NCI-H1417 treated with DMSO at 0.1 percent for 48 hours (cell line): ENCODE data around the gene ARHGAP12.

Experiments used
- DNase-seq: peaks from one replicate; lab custom pipeline; 2025; lab: John Stamatoyannopoulos, UW

ARHGAP12 gene

GRCh38 chr10:31878486-31878885 is 50.1 kb downstream of the ARHGAP12 start:
- DNase-seq = no peak

DNA sequence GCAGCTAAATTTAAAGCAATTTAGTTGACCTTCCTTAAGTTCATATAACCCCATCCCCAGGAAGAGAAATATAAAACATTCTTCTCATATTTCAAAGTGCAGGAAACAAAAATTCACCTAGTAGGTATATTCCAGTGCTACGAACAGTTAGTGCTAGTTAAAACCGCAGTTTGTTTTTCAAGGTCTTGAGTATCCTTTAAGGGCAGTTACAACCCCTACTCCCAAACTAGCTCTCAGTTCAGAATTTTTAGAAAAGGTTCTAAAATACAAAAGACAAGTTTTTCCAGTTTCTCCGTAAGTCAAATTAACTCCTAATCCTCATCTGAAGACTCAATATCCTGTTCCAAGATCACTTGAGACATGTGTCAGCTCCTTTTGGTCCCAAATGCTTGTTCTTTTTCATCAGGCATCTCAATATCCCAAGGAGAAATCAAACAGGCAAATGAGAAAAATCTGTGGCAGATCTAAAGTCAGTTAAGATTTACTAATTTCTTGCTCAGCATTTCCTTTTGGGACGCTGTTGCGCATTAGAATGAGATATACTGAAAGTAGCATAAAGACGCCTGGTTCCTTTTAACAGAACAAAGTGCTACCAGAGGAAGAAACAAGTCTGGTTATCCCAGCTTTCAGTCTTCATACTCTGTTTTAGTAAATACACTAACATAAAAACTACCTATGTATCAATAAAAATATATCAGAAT is 51.8 kb downstream of the ARHGAP12 start:
- DNase-seq = no peak

DNA sequence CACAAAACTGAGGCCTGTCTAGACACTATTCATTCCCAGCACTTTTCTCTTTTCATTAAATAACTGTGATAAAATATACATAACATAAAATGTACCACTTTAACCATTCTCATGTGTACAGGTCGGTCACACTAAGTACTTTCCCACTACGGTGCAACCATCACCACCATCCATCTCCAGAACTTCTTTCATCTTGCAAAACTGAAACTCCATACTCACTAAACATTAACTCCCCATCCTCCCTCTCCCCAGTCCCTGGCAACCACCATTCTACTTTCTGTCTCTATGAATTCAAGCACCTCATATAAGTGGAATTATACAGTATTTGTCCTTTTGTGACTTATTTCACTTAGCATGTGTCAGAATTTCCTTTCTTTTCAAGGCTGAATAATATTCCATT is 53.0 kb downstream of the ARHGAP12 start:
- no peak for DNase-seq

DNA sequence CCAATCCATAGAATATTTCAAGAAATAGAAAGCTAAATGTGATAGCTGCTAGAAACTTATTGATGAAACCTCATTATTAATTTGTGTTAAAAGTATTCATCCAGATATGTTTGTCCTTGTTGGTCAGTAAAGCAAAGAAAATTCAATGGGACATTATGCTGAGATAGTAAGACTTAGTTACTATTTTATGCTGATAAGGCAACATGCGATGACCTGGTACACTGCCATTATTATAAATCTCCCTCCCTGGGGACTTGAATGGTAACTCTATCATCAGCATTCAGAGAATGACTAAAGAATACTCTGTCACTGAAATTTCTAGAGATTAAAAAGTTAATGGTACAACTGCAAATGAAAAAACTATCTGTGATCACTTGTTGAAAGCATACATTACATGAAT is 54.9 kb downstream of the ARHGAP12 start:
- no peak for DNase-seq

DNA sequence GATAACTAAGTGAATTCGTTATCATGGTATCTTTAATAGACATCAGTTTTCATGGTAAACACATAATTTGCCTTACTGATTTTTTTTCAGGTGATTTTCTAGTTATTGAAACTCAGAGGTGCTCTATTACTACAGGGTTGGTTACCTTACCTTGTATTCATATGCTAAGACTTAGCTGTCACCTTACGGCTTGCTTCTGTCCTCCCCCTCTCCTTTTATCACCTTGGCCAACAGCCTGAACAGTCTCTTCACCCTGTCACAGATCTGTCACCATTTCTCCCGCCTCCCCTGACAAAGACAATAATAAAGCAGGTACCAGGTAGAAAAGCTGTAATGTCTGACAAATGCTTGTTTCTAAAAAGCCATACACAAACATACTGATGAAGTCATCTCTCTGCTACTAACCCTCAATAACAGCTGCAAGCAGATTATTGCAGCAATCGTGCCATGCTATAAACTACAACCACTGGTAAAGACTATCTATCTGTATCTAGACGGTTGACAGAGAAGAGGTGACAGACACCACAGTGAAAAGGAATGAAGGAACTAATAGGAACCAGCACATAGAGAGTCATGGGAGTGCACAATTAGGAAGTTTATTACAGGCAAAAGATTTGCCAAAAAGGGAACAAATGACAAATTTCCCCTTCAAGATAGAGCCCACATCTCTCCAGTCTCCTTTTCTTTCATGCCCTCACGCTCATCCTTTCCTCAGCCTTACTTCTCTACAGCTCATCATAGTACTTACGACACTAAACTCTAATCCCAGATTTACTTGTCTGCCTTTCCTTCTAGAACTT is 57.2 kb downstream of the ARHGAP12 start:
- DNase-seq = no peak

DNA sequence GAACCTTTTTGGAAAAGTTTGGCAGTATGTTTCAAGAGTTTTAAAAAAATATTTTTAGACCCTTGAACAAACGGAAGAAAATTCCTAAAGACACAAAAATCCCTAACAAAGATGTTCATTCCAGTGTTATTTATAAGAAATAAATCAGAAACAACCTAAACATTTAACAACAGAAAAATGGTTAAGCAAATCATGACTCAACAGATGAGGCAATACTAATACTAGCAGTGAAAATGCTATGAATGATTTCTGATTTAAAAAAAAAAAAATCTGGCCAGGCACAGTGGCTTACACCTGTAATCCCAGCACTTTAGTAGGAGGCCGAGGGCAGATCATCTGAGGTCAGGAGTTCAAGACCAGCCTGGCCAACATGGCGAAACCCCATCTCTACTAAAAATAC is 61.0 kb downstream of the ARHGAP12 start:
- no peak for DNase-seq

DNA sequence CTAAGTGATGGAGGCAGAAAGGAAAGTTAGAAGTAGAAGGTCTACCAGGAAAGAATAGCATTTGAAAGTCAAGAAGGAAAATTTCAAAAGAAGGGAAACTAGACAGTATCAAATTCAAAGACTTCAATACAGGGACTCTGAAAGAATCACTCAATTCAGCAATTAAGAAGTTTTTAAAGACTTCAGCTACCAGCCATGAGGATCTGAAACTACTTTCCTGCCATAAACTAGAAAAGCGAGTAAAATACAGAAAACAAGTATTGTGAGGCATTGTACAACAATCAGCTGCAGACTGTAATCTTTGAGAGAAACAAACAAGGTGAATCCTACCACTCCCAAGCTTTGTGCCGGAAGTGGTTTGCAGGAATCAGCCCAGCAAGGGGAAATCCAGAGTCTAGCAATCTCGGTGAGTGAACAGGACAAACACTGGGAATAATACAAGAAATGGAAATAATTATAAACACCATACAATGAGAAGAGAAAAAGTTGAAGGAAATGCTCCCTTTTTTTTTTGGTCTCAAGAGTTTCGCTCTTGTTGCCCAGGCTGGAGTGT is 62.4 kb downstream of the ARHGAP12 start:
- no peak for DNase-seq

DNA sequence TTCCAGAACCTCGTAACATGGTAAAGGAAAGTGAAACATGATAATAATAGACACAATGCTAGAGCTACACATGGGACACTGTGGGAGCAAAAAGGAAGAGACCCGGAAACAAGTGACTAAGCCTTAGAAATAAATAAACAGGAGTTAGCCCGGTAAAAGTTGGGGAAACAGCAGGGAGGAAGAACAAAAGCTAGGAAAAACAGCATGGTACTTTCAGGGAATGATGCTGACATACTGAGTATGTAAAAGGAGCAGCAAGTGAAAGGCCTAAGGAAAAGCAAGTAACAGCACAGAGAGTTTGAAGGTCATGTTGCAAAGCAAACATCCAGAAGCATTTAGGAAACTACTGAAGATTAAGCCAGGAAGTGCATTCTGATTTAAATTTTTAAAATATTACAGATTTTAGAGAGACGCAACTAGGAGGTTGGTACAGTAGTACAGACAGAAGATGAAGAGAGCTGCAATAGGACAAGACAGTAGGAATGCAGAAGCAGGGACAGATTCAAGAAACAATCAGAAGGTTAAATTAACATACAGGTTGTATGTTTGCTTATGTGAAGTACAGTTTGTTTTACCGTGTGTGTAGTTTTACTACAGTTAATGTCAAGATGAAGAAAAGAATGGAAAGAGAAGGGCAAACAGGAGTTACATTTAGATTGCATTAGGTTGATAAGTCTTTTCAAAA is 63.7 kb downstream of the ARHGAP12 start:
- no peak for DNase-seq

GRCh38 chr10:31855033-31855432 is 73.6 kb downstream of the ARHGAP12 start:
- DNase-seq = no peak

GRCh38 chr10:31853629-31854028 is 75.0 kb downstream of the ARHGAP12 start:
- DNase-seq = no peak

DNA sequence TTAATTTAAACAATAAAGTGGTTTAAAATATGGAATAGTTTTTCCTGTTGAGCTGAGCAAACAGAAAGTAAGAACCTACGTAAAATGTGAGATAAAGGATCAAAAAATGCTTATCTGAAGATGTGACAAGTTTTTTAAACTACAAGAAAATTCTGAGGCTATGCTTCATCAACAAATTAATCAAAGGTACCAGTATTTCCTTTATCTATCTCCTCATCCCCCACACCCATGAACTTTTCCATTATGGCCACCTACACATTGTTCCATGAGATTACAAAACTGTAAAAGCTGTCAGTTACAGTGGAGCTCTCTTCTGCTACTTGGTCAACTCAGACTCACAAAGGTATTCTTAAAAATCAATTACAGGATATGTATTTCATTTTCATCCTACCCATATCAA is 77.4 kb downstream of the ARHGAP12 start:
- DNase-seq = no peak

DNA sequence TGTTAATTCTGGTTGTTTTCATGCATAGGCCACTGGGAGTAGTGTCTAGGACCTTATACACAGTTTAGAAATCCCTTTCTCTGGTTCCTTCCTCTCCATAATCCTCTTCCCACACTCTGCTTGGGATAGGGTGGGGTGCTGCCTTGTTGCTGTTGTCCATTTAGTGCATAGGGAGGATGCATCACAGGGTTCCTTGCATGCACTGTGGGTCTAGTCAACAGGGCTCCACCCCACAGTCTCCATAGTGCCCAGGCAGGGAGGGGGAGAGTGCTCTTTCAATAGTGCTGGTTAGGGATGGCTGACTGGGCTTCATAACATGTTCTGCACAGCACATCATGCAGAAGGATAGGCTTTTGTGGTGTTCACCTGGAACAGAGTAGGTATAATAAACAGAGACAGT is 81.1 kb downstream of the ARHGAP12 start:
- no peak for DNase-seq

GRCh38 chr10:31838709-31839108 is 89.9 kb downstream of the ARHGAP12 start:
- DNase-seq = no peak

DNA sequence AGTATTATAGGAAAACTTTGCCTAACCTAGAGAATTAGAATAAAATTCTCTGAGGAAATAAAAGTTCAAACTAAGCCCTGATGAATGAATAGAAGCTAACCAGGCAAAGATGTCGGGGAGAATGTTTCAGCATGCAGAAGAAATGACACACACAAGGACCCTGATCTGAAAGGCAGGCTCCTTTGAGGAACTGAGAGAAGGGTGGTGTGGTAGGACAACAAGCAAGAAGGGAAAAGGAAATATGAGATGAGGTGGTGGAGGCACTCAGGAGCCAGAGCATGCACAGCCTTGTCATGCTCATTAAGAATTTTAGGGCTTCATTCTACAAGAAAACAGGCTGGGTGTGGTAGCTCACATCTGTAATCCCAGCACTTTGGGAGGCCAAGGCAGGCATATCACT is 90.6 kb downstream of the ARHGAP12 start:
- no peak for DNase-seq

DNA sequence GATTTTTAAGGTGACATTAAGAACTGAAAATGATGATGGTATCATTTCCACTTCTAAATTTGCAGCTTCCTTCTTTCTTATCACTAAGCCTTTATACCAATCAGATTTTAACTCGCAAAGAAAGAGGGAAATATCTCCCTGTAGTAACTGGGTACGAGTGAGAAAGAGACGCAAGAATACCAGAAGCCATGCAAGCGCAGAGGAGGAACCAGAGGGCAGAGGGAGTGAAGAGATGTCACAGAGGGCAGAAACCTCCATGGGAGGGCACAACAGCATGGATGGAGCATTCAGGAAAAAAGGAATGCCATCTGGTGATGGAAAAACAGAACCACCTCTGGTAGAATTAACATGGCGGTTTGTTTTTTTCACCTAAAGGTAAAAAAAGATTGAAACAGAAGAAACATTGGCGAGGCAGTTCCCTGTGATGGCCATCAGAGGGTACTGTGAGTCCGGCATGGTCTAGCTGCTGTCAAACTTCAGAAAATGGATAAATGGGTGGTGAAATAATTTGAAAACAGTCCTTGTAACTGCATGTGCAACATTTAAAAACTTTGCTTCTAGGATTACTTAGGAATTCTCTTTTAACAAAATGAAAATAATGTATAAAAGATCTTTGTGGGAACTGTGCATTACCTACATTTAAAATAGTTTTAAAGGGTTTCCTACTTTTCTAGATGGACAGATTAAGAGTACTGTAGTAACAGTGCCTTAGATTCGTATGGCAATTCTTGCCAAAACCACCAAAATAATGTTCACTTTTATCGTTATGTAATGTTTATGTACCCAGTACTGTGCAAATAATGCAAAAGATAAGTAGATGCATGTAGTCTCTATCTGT is 91.8 kb downstream of the ARHGAP12 start:
- DNase-seq = no peak

DNA sequence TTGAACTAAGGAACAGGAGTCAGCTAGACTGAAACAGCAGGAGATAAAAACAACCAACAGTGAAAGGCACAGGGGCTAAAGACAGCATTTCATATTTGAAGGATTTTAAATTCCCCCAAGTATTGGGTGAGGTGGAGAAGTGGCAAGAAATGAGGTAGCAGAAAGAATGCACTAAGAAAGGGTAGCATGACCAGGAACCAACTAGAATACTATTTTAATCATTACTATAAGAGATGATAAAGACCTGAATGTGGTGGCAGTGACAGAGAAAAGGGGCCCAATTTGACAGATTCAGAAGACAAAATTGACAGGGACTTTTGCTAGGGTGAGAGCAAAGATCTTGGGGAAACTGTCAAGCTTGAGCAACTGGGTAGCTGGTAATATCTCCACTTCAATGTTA is 94.9 kb downstream of the ARHGAP12 start:
- DNase-seq = no peak

- no peak for DNase-seq
These were observed 96.4 kb downstream of the ARHGAP12 start for GRCh38 chr10:31832261-31832660.

GRCh38 chr10:31830887-31831286 is 97.7 kb downstream of the ARHGAP12 start:
- no peak for DNase-seq

DNA sequence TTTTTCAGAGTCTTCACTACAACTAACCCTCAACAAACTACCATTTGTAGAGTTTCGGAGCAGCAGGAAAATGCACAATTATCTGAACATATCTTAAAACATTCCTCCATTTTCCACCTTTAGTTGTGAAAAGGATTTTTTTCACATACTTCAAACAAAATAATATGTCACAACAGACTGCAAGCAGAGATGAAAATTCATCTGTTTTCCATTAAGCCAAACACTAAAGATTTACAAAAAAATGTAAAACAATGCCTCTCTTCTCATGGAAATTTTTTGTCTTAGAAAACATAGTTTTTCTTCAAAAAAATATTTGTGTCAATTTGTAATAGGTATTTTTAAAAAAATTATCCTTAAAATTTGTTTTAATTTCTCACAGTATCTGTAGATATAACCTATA is 98.9 kb downstream of the ARHGAP12 start:
- DNase-seq = no peak

- DNase-seq = no peak
These were observed 105.3 kb downstream of the ARHGAP12 start for GRCh38 chr10:31823358-31823757.

GRCh38 chr10:31822616-31823318 is 105.9 kb downstream of the ARHGAP12 start:
- no peak for DNase-seq
